ENCODE results near the gene ETNK2. TPM values are rescaled to one million over a fixed set of nuclear protein-coding genes. Genes with fewer than 3 reads are reported as not detected.

The ETNK2 gene
- total and polyA plus RNA-seq, 2 of the 13 experiments (the other 11 are each of a cell fraction or from before 2014, with no cell fraction given), result 15.5 to 42.8 TPM

GRCh38 chr1:204093421-204093717, 58.5 kb downstream of the ETNK2 start (continued):
- TF ChIP-seq REPIN1 (CRISPR knock-in tag; IDR thresholded peaks at IDR 0.05; ENCODE audit: borderline replicate concordance, low read depth) (no peak), ZNF761 (CRISPR knock-in tag; conservative IDR thresholded peaks at IDR 0.05) (no peak), ZNF44 (CRISPR knock-in tag; IDR thresholded peaks at IDR 0.05) (no peak), NR2F6 (IDR thresholded peaks at IDR 0.05) (no peak), NR2F6 (CRISPR knock-in tag; IDR thresholded peaks at IDR 0.05) (peak; percentile 56; the same call in 1 of the 2 replicates), NKX3-1 (CRISPR knock-in tag; IDR thresholded peaks at IDR 0.05) (no peak), ZNF121 (CRISPR knock-in tag; IDR thresholded peaks at IDR 0.05) (no peak), ZNF800 (CRISPR knock-in tag; IDR thresholded peaks at IDR 0.05) (no peak), ZNF576 (CRISPR knock-in tag; IDR thresholded peaks at IDR 0.05) (no peak), TCF7 (IDR thresholded peaks at IDR 0.05; ENCODE audit: low read depth) (no peak), TFE3 (CRISPR knock-in tag; IDR thresholded peaks at IDR 0.05) (0 out of 2 replicates have a peak, but pooled peaks have one; percentile 53), SPEN (CRISPR knock-in tag; IDR thresholded peaks at IDR 0.05; ENCODE audit: low read depth) (no peak), ZNF274 (CRISPR knock-in tag; IDR thresholded peaks at IDR 0.05) (no peak), ZBTB26 (CRISPR knock-in tag; IDR thresholded peaks at IDR 0.05; ENCODE audit: borderline replicate concordance) (no peak), ZNF619 (CRISPR knock-in tag; IDR thresholded peaks at IDR 0.05) (no peak), IRF2 (CRISPR knock-in tag; IDR thresholded peaks at IDR 0.05) (peak; percentile 35; the same call in 1 of the 2 replicates), HNF1A (IDR thresholded peaks at IDR 0.05; ENCODE audit: low read depth) (no peak), HNF1A (CRISPR knock-in tag; IDR thresholded peaks at IDR 0.05; ENCODE audit: borderline replicate concordance) (no peak), IRF9 (CRISPR knock-in tag; IDR thresholded peaks at IDR 0.05; ENCODE audit: borderline replicate concordance) (no peak), ZNF280B (CRISPR knock-in tag; IDR thresholded peaks at IDR 0.05; ENCODE audit: borderline replicate concordance) (no peak)
